ENCODE results near the gene MYO5A. TPM values are rescaled to one million over a fixed set of nuclear protein-coding genes. Genes with fewer than 3 reads are reported as not detected.

The MYO5A gene
- total RNA-seq, 1 donor from 2014 or later = 6.5 TPM

DNA sequence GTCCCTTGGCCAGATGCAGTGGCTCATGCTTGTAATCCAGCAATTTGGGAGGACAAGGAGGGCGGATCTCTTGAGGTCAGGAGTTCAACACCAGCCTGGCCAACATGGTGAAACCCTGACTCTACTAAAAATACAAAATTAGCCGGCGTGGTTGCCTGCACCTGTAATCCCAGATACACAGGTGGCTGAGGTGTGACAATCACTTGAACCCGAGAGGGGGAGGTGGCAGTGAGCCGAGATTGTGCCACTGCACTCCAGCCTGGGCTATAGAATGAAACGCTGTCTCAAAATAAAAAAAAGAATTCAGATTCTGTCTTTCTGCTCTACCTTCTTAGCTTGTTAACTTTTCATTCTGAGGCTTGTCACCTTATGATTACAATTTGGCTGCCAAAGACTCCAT, 22.1 kb downstream of the MYO5A start:
- Histone ChIP-seq H3K9me3 (replicated peaks) (no peaks in the 10 kb centered on the region), H3K4me1 (peaks cover 31% of the 10 kb centered on the region), H3K27ac (replicated peaks) (no peak overlapping the region), H3K27me3 (ENCODE audit: low read depth) (no peaks in the 10 kb centered on the region), H3K4me3 (no peak overlapping the region), H3K36me3 (no peaks in the 10 kb centered on the region)
- intact Hi-C loops (cut with micrococcal nuclease) = no loop called here
- no peak for DNase-seq
- TF ChIP-seq, protein P1, sequence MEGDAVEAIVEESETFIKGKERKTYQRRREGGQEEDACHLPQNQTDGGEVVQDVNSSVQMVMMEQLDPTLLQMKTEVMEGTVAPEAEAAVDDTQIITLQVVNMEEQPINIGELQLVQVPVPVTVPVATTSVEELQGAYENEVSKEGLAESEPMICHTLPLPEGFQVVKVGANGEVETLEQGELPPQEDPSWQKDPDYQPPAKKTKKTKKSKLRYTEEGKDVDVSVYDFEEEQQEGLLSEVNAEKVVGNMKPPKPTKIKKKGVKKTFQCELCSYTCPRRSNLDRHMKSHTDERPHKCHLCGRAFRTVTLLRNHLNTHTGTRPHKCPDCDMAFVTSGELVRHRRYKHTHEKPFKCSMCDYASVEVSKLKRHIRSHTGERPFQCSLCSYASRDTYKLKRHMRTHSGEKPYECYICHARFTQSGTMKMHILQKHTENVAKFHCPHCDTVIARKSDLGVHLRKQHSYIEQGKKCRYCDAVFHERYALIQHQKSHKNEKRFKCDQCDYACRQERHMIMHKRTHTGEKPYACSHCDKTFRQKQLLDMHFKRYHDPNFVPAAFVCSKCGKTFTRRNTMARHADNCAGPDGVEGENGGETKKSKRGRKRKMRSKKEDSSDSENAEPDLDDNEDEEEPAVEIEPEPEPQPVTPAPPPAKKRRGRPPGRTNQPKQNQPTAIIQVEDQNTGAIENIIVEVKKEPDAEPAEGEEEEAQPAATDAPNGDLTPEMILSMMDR (IDR thresholded peaks at IDR 0.05; ENCODE audit: borderline replicate concordance) = no peak

DNA sequence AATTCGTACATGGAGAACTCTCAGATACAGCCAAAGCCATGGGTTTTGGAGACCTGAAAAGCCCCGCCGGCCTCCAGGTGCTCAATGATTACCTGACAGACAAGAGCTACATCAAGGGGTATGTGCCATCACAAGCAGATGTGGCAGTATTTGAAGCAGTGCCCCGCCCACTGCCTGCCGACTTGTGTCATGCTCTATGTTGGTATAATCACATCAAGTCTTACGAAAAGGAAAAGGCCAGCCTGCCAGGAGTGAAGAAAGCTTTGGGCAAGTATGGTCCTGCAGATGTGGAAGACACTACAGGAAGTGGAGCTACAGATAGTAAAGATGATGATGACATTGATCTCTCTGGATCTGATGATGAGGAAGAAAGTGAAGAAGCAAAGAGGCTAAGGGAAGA, 23.5 kb downstream of the MYO5A start:
- TF ChIP-seq, protein P1 (IDR thresholded peaks at IDR 0.05; ENCODE audit: borderline replicate concordance) = no peak
- H3K4me1 ChIP-seq = peaks cover 22% of the 10 kb centered on the region
- H3K36me3 ChIP-seq = no peaks in the 10 kb centered on the region
- DNase-seq = no peak
- H3K9me3 ChIP-seq (replicated peaks) = no peaks in the 10 kb centered on the region
- no peaks in the 10 kb centered on the region for H3K27me3 ChIP-seq (ENCODE audit: low read depth)
- H3K4me3 ChIP-seq = no peak overlapping the region
- no peak overlapping the region for H3K27ac ChIP-seq (replicated peaks)
- intact Hi-C loops (cut with micrococcal nuclease) = no loop called here

DNA sequence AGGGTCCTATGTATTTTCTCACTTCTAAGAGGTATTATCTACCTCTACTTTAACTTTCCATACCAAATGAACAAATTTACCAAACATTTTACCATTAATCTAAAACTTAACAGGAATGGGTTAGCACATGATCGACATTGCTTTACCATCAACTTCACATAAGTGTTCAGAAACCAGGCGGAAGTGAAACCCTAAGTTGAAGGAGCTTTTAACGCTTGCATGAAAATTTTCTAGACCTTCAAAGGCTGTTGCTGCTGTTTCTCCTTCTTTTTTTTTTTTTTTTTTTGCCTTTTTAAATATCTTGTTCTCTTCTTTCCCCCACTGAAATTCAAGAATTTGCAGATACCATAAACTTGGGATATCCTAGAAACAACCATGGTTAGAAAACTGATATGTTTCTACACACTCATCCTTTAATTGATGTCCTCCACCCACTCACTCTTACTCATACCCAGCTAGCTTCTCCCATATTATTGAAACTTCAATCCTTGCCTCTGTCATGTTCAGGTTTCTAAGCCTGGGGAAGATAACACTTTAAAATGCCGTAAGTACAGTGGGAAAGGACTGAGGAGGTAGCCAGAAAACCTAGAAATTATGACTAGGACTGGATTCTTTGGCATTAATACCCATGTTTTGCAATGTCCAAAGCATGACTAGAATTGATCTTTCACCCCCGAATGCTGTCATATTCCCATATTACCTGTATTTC, 24.7 kb downstream of the MYO5A start:
- H3K9me3 ChIP-seq (replicated peaks) = no peaks in the 10 kb centered on the region
- intact Hi-C loops (cut with micrococcal nuclease) = no loop called here
- TF ChIP-seq, protein P1 (IDR thresholded peaks at IDR 0.05; ENCODE audit: borderline replicate concordance) = no peak
- no peaks in the 10 kb centered on the region for H3K27me3 ChIP-seq (ENCODE audit: low read depth)
- no peaks in the 10 kb centered on the region for H3K36me3 ChIP-seq
- H3K4me1 ChIP-seq = peaks cover 10% of the 10 kb centered on the region
- no peak overlapping the region for H3K4me3 ChIP-seq
- no peak overlapping the region for H3K27ac ChIP-seq (replicated peaks)
- DNase-seq = no peak

DNA sequence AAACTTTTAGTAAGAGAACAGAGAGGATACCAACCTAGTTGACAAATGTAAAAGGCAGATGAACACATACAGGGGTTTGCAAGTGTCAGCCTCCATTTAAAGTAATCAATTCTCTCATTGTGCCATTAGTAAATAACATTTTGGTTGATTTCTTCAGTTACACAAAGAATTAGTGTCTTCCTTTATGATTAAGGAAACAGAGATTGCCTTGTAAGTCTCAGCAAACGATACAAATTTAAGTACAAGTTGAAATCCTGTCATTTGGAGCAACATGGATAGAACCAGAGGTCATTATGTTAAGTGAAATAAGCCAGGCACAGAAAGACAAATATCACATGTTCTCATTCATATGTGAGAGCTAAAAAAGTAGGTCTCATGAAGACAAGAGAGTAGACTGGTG, 26.1 kb downstream of the MYO5A start:
- no peak overlapping the region for H3K4me3 ChIP-seq
- no peaks in the 10 kb centered on the region for H3K9me3 ChIP-seq (replicated peaks)
- DNase-seq = no peak
- TF ChIP-seq, protein P1 (IDR thresholded peaks at IDR 0.05; ENCODE audit: borderline replicate concordance) = no peak
- intact Hi-C loops (cut with micrococcal nuclease) = no loop called here
- no peaks in the 10 kb centered on the region for H3K27me3 ChIP-seq (ENCODE audit: low read depth)
- peaks cover 8% of the 10 kb centered on the region for H3K4me1 ChIP-seq
- H3K36me3 ChIP-seq = no peaks in the 10 kb centered on the region
- no peak overlapping the region for H3K27ac ChIP-seq (replicated peaks)

DNA sequence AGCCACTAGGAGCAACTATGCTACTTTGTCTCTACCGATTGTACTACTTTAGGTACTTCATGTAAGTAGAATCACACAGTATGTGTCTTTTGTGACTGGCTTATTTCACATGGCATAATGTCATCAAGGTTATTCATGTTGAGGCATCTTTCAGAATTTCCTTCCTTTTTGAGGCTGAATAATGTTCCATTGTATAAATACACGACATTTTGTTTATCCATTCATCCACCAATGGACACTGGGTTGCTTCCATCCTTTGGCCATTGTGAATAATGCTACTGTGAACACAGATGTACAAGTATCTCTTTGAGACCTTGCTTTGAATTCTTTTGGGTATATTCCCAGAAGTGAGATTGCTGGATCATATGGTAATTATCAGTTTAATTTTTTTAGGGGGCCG, 29.2 kb downstream of the MYO5A start:
- no peaks in the 10 kb centered on the region for H3K27me3 ChIP-seq (ENCODE audit: low read depth)
- TF ChIP-seq, protein P1 (IDR thresholded peaks at IDR 0.05; ENCODE audit: borderline replicate concordance) = no peak
- H3K36me3 ChIP-seq = no peaks in the 10 kb centered on the region
- no peak overlapping the region for H3K4me3 ChIP-seq
- H3K27ac ChIP-seq (replicated peaks) = no peak overlapping the region
- DNase-seq = no peak
- H3K4me1 ChIP-seq = peaks cover 7% of the 10 kb centered on the region
- no peaks in the 10 kb centered on the region for H3K9me3 ChIP-seq (replicated peaks)
- intact Hi-C loops (cut with micrococcal nuclease) = no loop called here
